Ramos (cell line): ENCODE data around the gene CIBAR2.

Experiments used
- in situ Hi-C: fragments of 300-500 bp; cut with MboI; formaldehyde crosslinking; loops from one replicate; pipeline ENCODE4 v1.14.3; 2022; ENCODE audit warnings: low sequenced_read_pairs; ENCODE audit not compliant: unreplicated experiment

Gene CIBAR2

GRCh38 chr16:85104821-85105391 lies 7.4 kb downstream of the CIBAR2 start:
- in situ Hi-C loops = no loop called here

- in situ Hi-C loops = no loop called here
Measured at GRCh38 chr16:85104147-85104546, 8.1 kb downstream of the CIBAR2 start.

- in situ Hi-C loops = no loop called here
Measured at GRCh38 chr16:85103114-85104079, 8.9 kb downstream of the CIBAR2 start.

GRCh38 chr16:85101956-85102630 lies 10.2 kb downstream of the CIBAR2 start:
- in situ Hi-C loops = no loop called here

- in situ Hi-C loops = no loop called here
Measured at GRCh38 chr16:85100265-85100664, 12.0 kb downstream of the CIBAR2 start.

GRCh38 chr16:85098565-85098964 lies 13.7 kb downstream of the CIBAR2 start:
- in situ Hi-C loops = no loop called here

- in situ Hi-C loops = no loop called here
Measured at GRCh38 chr16:85096921-85097320, 15.4 kb downstream of the CIBAR2 start.

- in situ Hi-C loops = no loop called here
Measured at GRCh38 chr16:85094812-85095211, 17.5 kb downstream of the CIBAR2 start.

- in situ Hi-C loops = no loop called here
Measured at GRCh38 chr16:85094176-85094805, 18.0 kb downstream of the CIBAR2 start.

GRCh38 chr16:85093705-85094104 lies 18.6 kb downstream of the CIBAR2 start:
- in situ Hi-C loops = no loop called here

- in situ Hi-C loops = no loop called here
Measured at GRCh38 chr16:85092851-85093250, 19.4 kb downstream of the CIBAR2 start.

- in situ Hi-C loops = no loop called here
Measured at GRCh38 chr16:85092309-85092708, 20.0 kb downstream of the CIBAR2 start.

- in situ Hi-C loops = no loop called here
Measured at GRCh38 chr16:85091522-85091910, 20.8 kb downstream of the CIBAR2 start.

- in situ Hi-C loops = no loop called here
Measured at GRCh38 chr16:85090873-85091521, 21.3 kb downstream of the CIBAR2 start.

- in situ Hi-C loops = no loop called here
Measured at GRCh38 chr16:85090181-85090580, 22.1 kb downstream of the CIBAR2 start.

GRCh38 chr16:85089525-85089924 lies 22.7 kb downstream of the CIBAR2 start:
- in situ Hi-C loops = no loop called here

- in situ Hi-C loops = no loop called here
Measured at GRCh38 chr16:85088570-85089199, 23.6 kb downstream of the CIBAR2 start.

GRCh38 chr16:85087899-85088569 lies 24.2 kb downstream of the CIBAR2 start:
- in situ Hi-C loops = no loop called here
